WTC11 (cell line): ENCODE results near the gene IGFBPL1.

Experiments
- CTCF ChIP-seq: fragments of 200-600 bp; IDR thresholded peaks from 2 replicates; pipeline ENCODE4 v1.8.0; 2022; ENCODE audit warnings: antibody characterized with exemption
- HMGXB4 ChIP-seq: sonication (generic); formaldehyde crosslinking; IDR thresholded peaks from 2 replicates; pipeline ENCODE4 v1.8.1; 2023; ENCODE audit warnings: mild to moderate bottlenecking, moderate library complexity, missing genetic modification reagents

- no peak for TF ChIP-seq CTCF
- no peak for TF ChIP-seq HMGXB4 (CRISPR knock-in tag)
Observed at GRCh38 chr9:38395653-38396370, 28.4 kb downstream of the IGFBPL1 start.
